Testis (tissue), 3 donors: ENCODE data around the gene TSPAN1. TPM values are rescaled to one million over a fixed set of nuclear protein-coding genes. Genes with fewer than 3 reads are reported as not detected.

Experiments
- DNase-seq: peaks from one replicate; pipeline ENCODE4 v3.0.0-alpha.2; 2019
- H3K27ac ChIP-seq, 2 donors: fragments of 200-600 bp; sonication (generic); one replicate each; pipeline ENCODE4 v1.5.1; 2019
- H3K27me3 ChIP-seq: fragments of 200-600 bp; sonication (generic); one replicate; pipeline ENCODE4 v1.5.1; 2019
- H3K36me3 ChIP-seq: fragments of 200-600 bp; sonication (generic); one replicate; pipeline ENCODE4 v1.5.1; 2017; ENCODE audit warnings: low read depth; ENCODE audit errors: missing control alignments
- H3K4me1 ChIP-seq: fragments of 200-600 bp; sonication (generic); one replicate; pipeline ENCODE4 v1.5.1; 2019
- H3K4me3 ChIP-seq, 2 donors: fragments of 200-600 bp; sonication (generic); one replicate each; pipeline ENCODE4 v1.5.1; 2017 to 2019
- H3K9me3 ChIP-seq: fragments of 200-600 bp; sonication (generic); one replicate; pipeline ENCODE4 v1.5.1; 2017
- POLR2A ChIP-seq: fragments of 450-650 bp; IDR thresholded peaks from one replicate; pipeline ENCODE4 v1.6.1; 2017; ENCODE audit warnings: antibody characterized with exemption, mild to moderate bottlenecking, moderate library complexity
- whole genome bisulfite sequencing, 2 donors: methylation state at CpG; one replicate each; pipeline ENCODE4 v1.1.5; 2018; 5-methylcytosine and 5-hydroxymethylcytosine counted together
- intact Hi-C: fragments of 100-400 bp; cut with DNase I; formaldehyde crosslinking; loops from one replicate; pipeline ENCODE4 v1.15.1; 2023; ENCODE audit warnings: low total_unique reads
- polyA plus RNA-seq: library from polyadenylated mRNA; stranded (reverse); fragments of 350-450 nt; fragmentation: Illumina TruSeq; extraction: RNeasy Lipid Tissue Mini Kit (QIAGEN cat#74804); gene quantifications from one replicate; pipeline ENCODE4 v1.2.3, GENCODE V29; 2014; ENCODE audit warnings: low read depth, low replicate concordance; ENCODE audit not compliant: insufficient read depth
- total RNA-seq, 2 donors: library from RNA; depleted of rRNA; stranded (reverse); fragments of >200 nt; gene quantifications; one replicate each; pipeline ENCODE4 v1.2.3, GENCODE V29; 2016
- TF ChIP-seq, protein P1 (sequence below), 3 experiments: fragments of 450-650 bp in 2 of 3; fragments of 200-600 bp in 1 of 3; sonication (generic) in 1 of 3; IDR thresholded peaks; one replicate each; pipeline ENCODE4 v1.5.1; 2016 to 2019; ENCODE audit warnings: antibody characterized with exemption in 3 of 3, mild to moderate bottlenecking in 2 of 3, moderate library complexity in 1 of 3

The TSPAN1 gene
- total and polyA plus RNA-seq, 3 donors from 2014 or later = 14.6 to 55.0 (median 34.7) TPM

DNA sequence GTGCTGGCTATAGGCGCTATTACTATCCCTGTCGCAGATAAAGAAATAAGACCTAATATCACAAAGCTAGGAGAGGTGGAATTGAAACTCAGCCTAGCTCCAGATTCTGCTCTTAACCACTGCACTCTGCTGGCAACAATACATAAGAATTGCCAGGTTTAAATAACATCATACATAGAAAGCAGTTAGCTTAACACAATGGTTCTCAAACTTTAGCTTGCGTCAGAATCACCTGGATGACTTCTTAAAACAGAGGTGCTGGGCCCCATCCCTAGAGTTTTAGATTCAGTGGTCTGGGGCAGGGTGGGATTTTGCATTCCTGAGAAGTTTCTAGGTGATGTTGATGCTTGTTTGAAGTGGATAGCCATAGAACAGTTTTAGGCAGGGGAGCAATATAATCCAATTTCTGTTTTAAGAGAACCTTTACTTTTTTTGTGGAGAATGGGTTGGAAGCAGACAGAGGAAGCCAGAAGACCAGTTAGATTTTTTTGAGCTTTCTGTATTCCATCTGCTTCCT, 24.4 kb downstream of the TSPAN1 start:
- Histone ChIP-seq H3K9me3 (no peaks in the 10 kb centered on the region), H3K27me3 (no peaks in the 10 kb centered on the region), H3K36me3 (no peaks in the 10 kb centered on the region), H3K27ac (no peak overlapping the region), H3K4me3 (no peak overlapping the region), H3K4me1 (peaks cover 24% of the 10 kb centered on the region)
- intact Hi-C loops = no loop called here
- TF ChIP-seq, protein P1, sequence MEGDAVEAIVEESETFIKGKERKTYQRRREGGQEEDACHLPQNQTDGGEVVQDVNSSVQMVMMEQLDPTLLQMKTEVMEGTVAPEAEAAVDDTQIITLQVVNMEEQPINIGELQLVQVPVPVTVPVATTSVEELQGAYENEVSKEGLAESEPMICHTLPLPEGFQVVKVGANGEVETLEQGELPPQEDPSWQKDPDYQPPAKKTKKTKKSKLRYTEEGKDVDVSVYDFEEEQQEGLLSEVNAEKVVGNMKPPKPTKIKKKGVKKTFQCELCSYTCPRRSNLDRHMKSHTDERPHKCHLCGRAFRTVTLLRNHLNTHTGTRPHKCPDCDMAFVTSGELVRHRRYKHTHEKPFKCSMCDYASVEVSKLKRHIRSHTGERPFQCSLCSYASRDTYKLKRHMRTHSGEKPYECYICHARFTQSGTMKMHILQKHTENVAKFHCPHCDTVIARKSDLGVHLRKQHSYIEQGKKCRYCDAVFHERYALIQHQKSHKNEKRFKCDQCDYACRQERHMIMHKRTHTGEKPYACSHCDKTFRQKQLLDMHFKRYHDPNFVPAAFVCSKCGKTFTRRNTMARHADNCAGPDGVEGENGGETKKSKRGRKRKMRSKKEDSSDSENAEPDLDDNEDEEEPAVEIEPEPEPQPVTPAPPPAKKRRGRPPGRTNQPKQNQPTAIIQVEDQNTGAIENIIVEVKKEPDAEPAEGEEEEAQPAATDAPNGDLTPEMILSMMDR (IDR thresholded peaks at IDR 0.05) = no peak
- TF ChIP-seq POLR2A = no peak
- no peak for DNase-seq
- 60 to 63% methylated on average over 3 of the region's 3 CpGs for WGBS, 2 donors

DNA sequence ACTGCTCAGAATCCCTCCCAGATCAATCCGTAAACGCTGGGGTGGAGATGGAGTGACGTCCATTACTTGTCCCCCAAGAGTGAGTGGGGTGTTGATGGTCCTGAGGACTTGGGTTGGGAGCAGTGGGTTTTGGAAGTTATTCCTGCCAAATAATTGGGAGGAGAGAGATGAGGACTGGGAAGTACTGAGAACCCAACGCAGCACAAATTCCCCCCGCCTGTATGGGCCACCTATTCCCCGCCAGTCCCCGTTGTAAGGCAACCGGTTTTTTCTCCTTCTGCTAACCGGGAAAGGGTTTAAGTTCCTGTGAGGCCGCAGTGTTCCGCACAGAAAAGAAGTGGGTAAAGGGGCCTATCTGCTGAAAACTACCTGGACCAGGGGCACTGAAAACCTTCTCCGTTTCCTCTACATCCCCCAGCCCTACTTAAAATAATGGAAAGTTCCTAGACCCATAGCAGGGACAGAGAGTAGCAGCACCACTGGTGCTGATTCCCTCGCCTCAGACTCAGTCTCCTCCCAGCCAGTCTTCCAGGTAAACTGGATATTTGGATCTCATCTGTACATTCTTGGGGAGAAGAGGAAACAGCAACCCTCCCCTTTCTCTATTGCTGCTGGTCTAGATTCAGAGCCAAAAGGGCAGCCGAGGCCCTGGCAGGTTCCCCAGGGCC, 29.0 kb downstream of the TSPAN1 start:
- no peaks in the 10 kb centered on the region for H3K36me3 ChIP-seq
- H3K27me3 ChIP-seq = no peaks in the 10 kb centered on the region
- TF ChIP-seq POLR2A = no peak
- TF ChIP-seq, protein P1 (IDR thresholded peaks at IDR 0.05) = no peak
- H3K4me3 ChIP-seq = peak overlapping the region; percentile 72 to 78
- peaks cover 18% of the 10 kb centered on the region for H3K4me1 ChIP-seq
- H3K9me3 ChIP-seq = no peaks in the 10 kb centered on the region
- no peak for DNase-seq
- peak overlapping the region; percentile 79 to 85 for H3K27ac ChIP-seq
- WGBS, 2 donors = 1 to 6% methylated on average over 14 of the region's 14 CpGs
- intact Hi-C loops = no loop called here

DNA sequence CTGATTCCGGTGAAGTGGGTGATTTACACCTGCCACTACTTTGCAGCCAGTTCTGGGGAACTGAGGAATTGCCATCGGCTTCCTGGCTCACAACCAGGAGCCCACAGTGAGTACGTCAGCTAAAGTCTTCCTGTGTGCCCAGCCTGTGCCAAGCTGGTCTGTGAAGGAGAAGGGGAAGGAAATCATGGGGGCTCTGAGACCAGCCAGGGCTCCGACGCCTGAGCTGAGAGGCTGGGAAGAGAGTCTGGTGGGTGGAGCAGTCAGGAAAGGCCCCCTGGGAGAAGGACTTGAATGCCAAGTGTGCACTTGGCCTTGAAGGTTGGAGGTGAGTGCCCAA, 29.5 kb downstream of the TSPAN1 start:
- Histone ChIP-seq H3K27ac (peak overlapping the region; percentile 79 to 85), H3K36me3 (no peaks in the 10 kb centered on the region), H3K27me3 (no peaks in the 10 kb centered on the region), H3K4me1 (peaks cover 18% of the 10 kb centered on the region), H3K9me3 (no peaks in the 10 kb centered on the region), H3K4me3 (peak overlapping the region; percentile 72 to 78)
- TF ChIP-seq, protein P1 (IDR thresholded peaks at IDR 0.05) = no peak
- no peak for TF ChIP-seq POLR2A
- intact Hi-C loops = no loop called here
- WGBS, 2 donors = 5 to 14% methylated on average over 3 to 5 of the region's 5 CpGs
- DNase-seq = no peak

DNA sequence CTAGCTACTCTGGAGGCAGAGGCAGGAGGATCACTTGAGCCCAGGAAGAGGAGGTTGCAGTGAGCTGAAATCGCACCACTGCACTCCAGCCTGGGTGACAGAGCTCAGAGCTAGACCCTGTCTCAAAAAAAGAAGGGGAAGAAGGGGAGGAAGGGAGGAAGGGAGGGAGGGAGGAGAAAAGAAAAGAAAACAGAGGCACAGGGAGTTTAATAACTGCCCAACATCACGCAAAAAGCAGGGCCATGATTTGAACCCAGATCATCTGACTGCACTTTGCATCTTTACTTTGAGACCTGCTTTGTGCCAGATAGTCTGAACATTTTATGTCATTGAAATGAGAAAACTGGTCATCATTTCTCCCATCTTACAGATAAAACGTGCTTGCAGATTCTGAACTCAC, 30.3 kb downstream of the TSPAN1 start:
- no peak for DNase-seq
- intact Hi-C loops = no loop called here
- Histone ChIP-seq H3K4me1 (peaks cover 18% of the 10 kb centered on the region), H3K9me3 (no peaks in the 10 kb centered on the region), H3K27ac (no peak overlapping the region), H3K4me3 (no peak overlapping the region), H3K27me3 (no peaks in the 10 kb centered on the region), H3K36me3 (no peaks in the 10 kb centered on the region)
- WGBS, 2 donors = 67 to 73% methylated on average over 3 of the region's 3 CpGs
- TF ChIP-seq POLR2A = no peak
- TF ChIP-seq, protein P1 (IDR thresholded peaks at IDR 0.05) = no peak

DNA sequence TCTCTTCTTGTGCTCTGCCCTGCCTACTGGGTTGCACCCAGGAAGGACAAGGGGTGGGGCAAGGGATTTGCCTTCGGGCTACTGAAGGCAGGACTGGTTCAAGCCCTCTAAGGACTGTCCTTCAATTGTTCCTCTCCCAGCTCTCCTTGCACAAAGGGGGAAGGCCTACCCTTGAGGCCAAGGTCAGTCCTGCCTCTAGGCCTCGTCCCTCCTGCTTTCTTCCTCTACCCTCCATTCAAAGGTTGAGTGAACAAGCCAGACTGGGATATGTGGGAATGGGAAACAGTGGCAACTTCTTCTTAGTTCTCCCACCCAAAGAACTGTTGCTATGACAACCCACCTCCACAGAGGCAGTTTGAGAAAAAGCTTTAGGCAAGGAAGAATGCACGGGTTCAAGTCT, 30.9 kb downstream of the TSPAN1 start:
- TF ChIP-seq POLR2A = no peak
- TF ChIP-seq, protein P1 (IDR thresholded peaks at IDR 0.05) = no peak
- Histone ChIP-seq H3K4me3 (no peak overlapping the region), H3K27ac (no peak overlapping the region), H3K36me3 (no peaks in the 10 kb centered on the region), H3K4me1 (peaks cover 18% of the 10 kb centered on the region), H3K27me3 (no peaks in the 10 kb centered on the region), H3K9me3 (no peaks in the 10 kb centered on the region)
- WGBS, 2 donors = 39 to 51% methylated on average over 3 of the region's 3 CpGs
- no peak for DNase-seq
- intact Hi-C loops = no loop called here
